HCT116 (cell line): ENCODE results near the gene ZNF606. TPM values are rescaled to one million over a fixed set of nuclear protein-coding genes. Genes with fewer than 3 reads are reported as not detected.

Experiments
- ATAC-seq: fragments of 200-7000 bp; cut with Tn5 transposase; 2 replicates; pipeline ENCODE4 v1.9.1; 2020; ENCODE audit warnings: mild to moderate bottlenecking, moderate library complexity
- BruUV-seq: library from RNA; stranded (reverse); fragments of 400-500 nt; replicated peaks from 2 replicates; lab custom pipeline; 2021; lab: Mats Ljungman, UMichigan
- CTCF ChIA-PET: fragments of 300-600 bp; sonication (Branson Sonifier 250); formaldehyde crosslinking; loops from one replicate; lab custom pipeline; 2021; ENCODE audit warnings: antibody characterized with exemption; lab: Charles Lee
- POLR2A ChIA-PET: fragments of 300-600, 350-600 bp; sonication (Branson Sonifier 250); formaldehyde crosslinking; loops from one replicate; lab custom pipeline; 2021; ENCODE audit warnings: antibody characterized with exemption; lab: Charles Lee
- RAD21 ChIA-PET, 2 experiments: fragments of 300-600 bp; sonication (Branson Sonifier 250); formaldehyde crosslinking; loops; one replicate each; lab custom pipeline; 2023; ENCODE audit warnings: low total read pairs in 2 of 2; ENCODE audit not compliant: uncharacterized antibody in 2 of 2, unreplicated experiment in 2 of 2, low non-redundant PET in 1 of 2; lab: Charles Lee
- DNase-seq: peaks from one replicate; pipeline ENCODE4 v3.0.0-alpha.2; 2010; ENCODE audit warnings: low read depth, low spot score
- H2AFZ ChIP-seq: fragments of 200-600 bp; shearing (Covaris generic), sonication (generic); 2 replicates; pipeline ENCODE4 v1.6.1; 2017; ENCODE audit warnings: low read depth, mixed run types, mixed read lengths, antibody characterized with exemption, low read length; ENCODE audit not compliant: poor library complexity, severe bottlenecking
- H3K27ac ChIP-seq: 2 replicates; pipeline ENCODE4 v1.5.1; 2012; ENCODE audit warnings: low read depth, low read length
- H3K27me3 ChIP-seq: fragments of 200-600 bp; sonication (generic); 2 replicates; pipeline ENCODE4 v1.6.1; 2016; ENCODE audit warnings: mixed run types, low read length, mixed read lengths; ENCODE audit not compliant: insufficient read depth
- H3K36me3 ChIP-seq, 2 experiments: fragments of 200-500 bp in 1 of 2; fragments of 200-600 bp in 1 of 2; sonication (Bioruptor generic) in 1 of 2; sonication (generic) in 1 of 2; 2 replicates each; pipeline versions ENCODE4 v1.5.1 to v1.6.1; 2014 to 2016; ENCODE audit warnings: low read length in 2 of 2, inconsistent platforms in 1 of 2, mixed read lengths in 1 of 2, mixed run types in 1 of 2; ENCODE audit not compliant: insufficient read depth in 2 of 2, control insufficient read depth in 1 of 2
- H3K4me1 ChIP-seq, 2 experiments: fragments of 200-600 bp in 1 of 2; sonication (generic) in 1 of 2; 2 replicates each; pipeline versions ENCODE4 v1.5.1 to v1.6.1; 2012 to 2017; ENCODE audit warnings: low read length in 2 of 2, inconsistent platforms in 1 of 2, mild to moderate bottlenecking in 1 of 2, mixed read lengths in 1 of 2, mixed run types in 1 of 2, moderate library complexity in 1 of 2; ENCODE audit not compliant: insufficient read depth in 2 of 2, control insufficient read depth in 1 of 2
- H3K4me2 ChIP-seq: fragments of 200-600 bp; sonication (generic); 2 replicates; pipeline ENCODE4 v1.6.1; 2017; ENCODE audit warnings: mixed run types, low read length, mixed read lengths
- H3K4me3 ChIP-seq, 2 experiments: fragments of 200-600 bp in 1 of 2; sonication (generic) in 1 of 2; replicated peaks in 1 of 2; 2 replicates each; pipeline ENCODE4 v1.5.1; 2011 to 2016; ENCODE audit warnings: low read length in 2 of 2, control low read depth in 1 of 2, low read depth in 1 of 2, mild to moderate bottlenecking in 1 of 2, mixed read lengths in 1 of 2, mixed run types in 1 of 2
- H3K79me2 ChIP-seq: fragments of 200-600 bp; sonication (generic); 2 replicates; pipeline ENCODE4 v1.6.1; 2017; ENCODE audit warnings: mild to moderate bottlenecking, mixed run types, low read length, moderate library complexity, mixed read lengths; ENCODE audit not compliant: insufficient read depth
- H3K9ac ChIP-seq: fragments of 200-600 bp; sonication (generic); 2 replicates; pipeline ENCODE4 v1.6.1; 2016; ENCODE audit warnings: low read length, mixed read lengths
- H3K9me2 ChIP-seq: fragments of 200-600 bp; sonication (generic), shearing (Covaris generic); 2 replicates; pipeline ENCODE4 v1.6.1; 2017; ENCODE audit warnings: mixed run types, mild to moderate bottlenecking, moderate library complexity; ENCODE audit not compliant: insufficient read depth
- H3K9me3 ChIP-seq, 2 experiments: fragments of 200-500 bp in 1 of 2; fragments of 200-600 bp in 1 of 2; sonication (Bioruptor generic) in 1 of 2; sonication (generic) in 1 of 2; 2 replicates each; pipeline ENCODE4 v1.6.1; 2014 to 2017; ENCODE audit warnings: low read length in 2 of 2, mixed read lengths in 2 of 2, inconsistent platforms in 1 of 2, low read depth in 1 of 2, mild to moderate bottlenecking in 1 of 2, mixed run types in 1 of 2, moderate library complexity in 1 of 2; ENCODE audit not compliant: control insufficient read depth in 1 of 2, insufficient read depth in 1 of 2
- H4K20me1 ChIP-seq: fragments of 200-600 bp; sonication (generic), shearing (Covaris generic); 2 replicates; pipeline ENCODE4 v1.6.1; 2017; ENCODE audit warnings: mixed run types, mild to moderate bottlenecking, moderate library complexity; ENCODE audit not compliant: insufficient read depth
- CBX3 ChIP-seq: IDR thresholded peaks from 2 replicates; pipeline ENCODE4 v1.6.1; 2012; ENCODE audit warnings: low read depth
- EGR1 ChIP-seq: IDR thresholded peaks from 2 replicates; pipeline ENCODE4 v1.6.1; 2012; ENCODE audit warnings: low read depth
- ELF1 ChIP-seq: IDR thresholded peaks from 2 replicates; pipeline ENCODE4 v1.6.1; 2012; ENCODE audit warnings: low read depth, borderline replicate concordance
- EZH2phosphoT487 ChIP-seq: fragments of 200-600 bp; IDR thresholded peaks from 2 replicates; pipeline ENCODE4 v1.6.1; 2018; ENCODE audit warnings: antibody characterized with exemption, borderline replicate concordance
- FOSL1 ChIP-seq: IDR thresholded peaks from 2 replicates; pipeline ENCODE4 v1.6.1; 2012; ENCODE audit warnings: low read depth
- JUND ChIP-seq: IDR thresholded peaks from 2 replicates; pipeline ENCODE4 v1.6.1; 2012
- POLR2A ChIP-seq: IDR thresholded peaks from 2 replicates; pipeline ENCODE4 v1.7.0; 2011; ENCODE audit warnings: borderline replicate concordance; ENCODE audit not compliant: insufficient read depth, insufficient read length; ENCODE audit errors: extremely low read depth
- POLR2AphosphoS5 ChIP-seq: IDR thresholded peaks from 2 replicates; pipeline ENCODE4 v1.6.1; 2011; ENCODE audit warnings: mild to moderate bottlenecking, low read depth, low read length, moderate library complexity
- SIN3A ChIP-seq: IDR thresholded peaks from 2 replicates; pipeline ENCODE4 v1.6.1; 2012; ENCODE audit warnings: low read depth
- SP1 ChIP-seq: IDR thresholded peaks from 2 replicates; pipeline ENCODE4 v1.6.1; 2012; ENCODE audit warnings: low read depth
- SRF ChIP-seq: IDR thresholded peaks from 2 replicates; pipeline ENCODE4 v1.6.1; 2012; ENCODE audit warnings: low read depth
- TCF7L2 ChIP-seq: IDR thresholded peaks from 2 replicates; pipeline ENCODE4 v1.7.0; 2011; ENCODE audit warnings: borderline replicate concordance, inconsistent platforms; ENCODE audit not compliant: insufficient read depth, insufficient read length; ENCODE audit errors: extremely low read depth
- YY1 ChIP-seq: IDR thresholded peaks from 2 replicates; pipeline ENCODE4 v1.6.1; 2011; ENCODE audit warnings: low read length, low read depth, moderate library complexity, mild to moderate bottlenecking; ENCODE audit not compliant: insufficient replicate concordance; ENCODE audit errors: extremely low read depth
- ZBTB33 ChIP-seq: IDR thresholded peaks from 2 replicates; pipeline ENCODE4 v1.6.1; 2011; ENCODE audit warnings: mild to moderate bottlenecking, low read length, moderate library complexity; ENCODE audit not compliant: insufficient replicate concordance; ENCODE audit errors: extremely low read depth
- ZNF274 ChIP-seq: fragments of 200-500 bp; sonication (Bioruptor generic); IDR thresholded peaks from 2 replicates; pipeline ENCODE4 v1.6.1; 2014; ENCODE audit warnings: mild to moderate bottlenecking, low read depth, low read length, inconsistent platforms
- intact Hi-C: fragments of 100-400 bp; cut with micrococcal nuclease; formaldehyde crosslinking; loops from 2 replicates; pipeline ENCODE4 v1.10.0; 2022
- total RNA-seq: library from RNA; stranded (reverse); gene quantifications from one replicate; pipeline ENCODE4 v1.2.1, GENCODE V29; 2021; ENCODE audit not compliant: unreplicated experiment
- TF ChIP-seq, protein P1 (sequence below), 3 experiments: fragments of 200-600 bp in 1 of 3; sonication (generic) in 1 of 3; IDR thresholded peaks in 2 of 3; conservative IDR thresholded peaks in 1 of 3; 2 replicates each; pipeline ENCODE4 v1.5.1; 2012 to 2017; ENCODE audit warnings: low read depth in 2 of 3, low read length in 2 of 3, antibody characterized with exemption in 1 of 3, borderline replicate concordance in 1 of 3, control low read depth in 1 of 3, mild to moderate bottlenecking in 1 of 3, mixed read lengths in 1 of 3, mixed run types in 1 of 3, moderate library complexity in 1 of 3; ENCODE audit not compliant: insufficient read depth in 1 of 3

ZNF606 gene
- total RNA-seq, 1 experiment from 2014 or later: 0.05 TPM

GRCh38 chr19:57974434-57974833 is 28.2 kb downstream of the ZNF606 start, which contains the start of gene C19orf18:
Gene C19orf18, minus strand, starts transcription at chr19:57974534. Its CDS starts 102 bp downstream, at chr19:57974432.
- Histone ChIP-seq H4K20me1 (no peaks in the 10 kb centered on the region), H3K4me1 (no peaks in the 10 kb centered on the region), H3K9ac (no peak within 1 kb of the TSS), H3K9me2 (no peaks in the 10 kb centered on the region), H3K27ac (no peak within 1 kb of the TSS), H3K9me3 (peaks cover 25 to 29% of the 10 kb centered on the region in 2 experiments; a peak in 3 of 4 replicates), H3K4me2 (no peak within 1 kb of the TSS), H3K4me3 (no peak within 1 kb of the TSS), H3K36me3 (no peaks in the 10 kb centered on the region)
- POLR2A ChIA-PET: no interaction called here
- no peak for DNase-seq
- CTCF ChIA-PET: no interaction called here
- no TSS peak for BruUV-seq
- no peak for ATAC-seq
- no peak for TF ChIP-seq ZBTB33
- no peak for TF ChIP-seq ELF1
- TF ChIP-seq, protein P1, sequence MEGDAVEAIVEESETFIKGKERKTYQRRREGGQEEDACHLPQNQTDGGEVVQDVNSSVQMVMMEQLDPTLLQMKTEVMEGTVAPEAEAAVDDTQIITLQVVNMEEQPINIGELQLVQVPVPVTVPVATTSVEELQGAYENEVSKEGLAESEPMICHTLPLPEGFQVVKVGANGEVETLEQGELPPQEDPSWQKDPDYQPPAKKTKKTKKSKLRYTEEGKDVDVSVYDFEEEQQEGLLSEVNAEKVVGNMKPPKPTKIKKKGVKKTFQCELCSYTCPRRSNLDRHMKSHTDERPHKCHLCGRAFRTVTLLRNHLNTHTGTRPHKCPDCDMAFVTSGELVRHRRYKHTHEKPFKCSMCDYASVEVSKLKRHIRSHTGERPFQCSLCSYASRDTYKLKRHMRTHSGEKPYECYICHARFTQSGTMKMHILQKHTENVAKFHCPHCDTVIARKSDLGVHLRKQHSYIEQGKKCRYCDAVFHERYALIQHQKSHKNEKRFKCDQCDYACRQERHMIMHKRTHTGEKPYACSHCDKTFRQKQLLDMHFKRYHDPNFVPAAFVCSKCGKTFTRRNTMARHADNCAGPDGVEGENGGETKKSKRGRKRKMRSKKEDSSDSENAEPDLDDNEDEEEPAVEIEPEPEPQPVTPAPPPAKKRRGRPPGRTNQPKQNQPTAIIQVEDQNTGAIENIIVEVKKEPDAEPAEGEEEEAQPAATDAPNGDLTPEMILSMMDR (IDR thresholded peaks at IDR 0.05 in 2 of 3, conservative IDR thresholded peaks at IDR 0.05 in 1 of 3; ENCODE audit: borderline replicate concordance in 1 of 3, insufficient read depth in 1 of 3, low read depth in 2 of 3, low read length in 2 of 3): no peak
- no peak for TF ChIP-seq YY1
- no peak for TF ChIP-seq FOSL1
- TF ChIP-seq SRF: no peak
- TF ChIP-seq CBX3: no peak
- no peak for TF ChIP-seq JUND
- no peak for TF ChIP-seq ZNF274
- no peak for TF ChIP-seq EGR1
- no peak for TF ChIP-seq SP1
- no peak for TF ChIP-seq SIN3A
- no peak for TF ChIP-seq POLR2AphosphoS5
- no peak for TF ChIP-seq TCF7L2
- TF ChIP-seq POLR2A: no peak
- no peak for TF ChIP-seq EZH2phosphoT487
- TF ChIP-seq, all 23 proteins: peak for 0
- intact Hi-C loops: no loop called here
- RAD21 ChIA-PET: no interaction called here
- no peaks in the 10 kb centered on the region for H3K79me2 ChIP-seq
- H2AFZ ChIP-seq: no peak within 1 kb of the TSS
- H3K27me3 ChIP-seq: no peaks in the 10 kb centered on the region
